Stimulated activated CD4-positive, alpha-beta T cell treated with anti-CD3 and anti-CD28 coated beads, Interleukin-12 subunit alpha, Interleukin-12 subunit beta, amount 100 ng/mL, for 24 hours (primary cell): ENCODE measurements around the gene PRMT1.
"Not testable (repeated sequence)": the region's sequence is repeated elsewhere in the genome, so short reads cannot be mapped to it uniquely, and the experiment has no call there.

Experiments
- DNase-seq, 2 experiments: peaks; one replicate each; pipeline ENCODE4 v3.0.0-alpha.2; 2020; ENCODE audit warnings: low read depth in 2 of 2

Gene PRMT1

GRCh38 chr19:49677231-49677900 lies at the start of gene PRMT1:
PRMT1 (plus strand) TSS chr19:49677271; CDS start chr19:49677281, 10 bp downstream.
- no peak for DNase-seq

DNA sequence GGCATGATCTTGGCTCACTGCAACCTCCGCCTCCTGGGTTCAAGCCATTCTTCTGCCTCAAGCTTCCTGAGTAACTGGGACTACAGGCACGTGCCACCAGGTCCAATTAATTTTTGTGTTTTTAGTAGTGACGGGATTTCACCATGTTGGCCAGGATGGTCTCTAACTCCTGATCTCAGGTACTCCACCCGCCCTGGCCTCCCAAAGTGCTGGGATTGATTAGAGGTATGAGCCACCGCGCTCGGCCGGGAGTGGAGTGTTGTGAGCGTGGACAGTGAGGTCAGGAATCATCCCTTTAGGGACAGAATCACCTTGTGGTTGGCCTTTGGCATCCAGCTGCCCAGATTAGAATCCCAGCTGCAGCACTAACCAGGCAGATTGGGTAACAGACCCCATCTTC lies 47.4 kb upstream of the PRMT1 start:
- DNase-seq, result no peak

GRCh38 chr19:49631014-49631588 lies 46.0 kb upstream of the PRMT1 start:
- no peak for DNase-seq

DNA sequence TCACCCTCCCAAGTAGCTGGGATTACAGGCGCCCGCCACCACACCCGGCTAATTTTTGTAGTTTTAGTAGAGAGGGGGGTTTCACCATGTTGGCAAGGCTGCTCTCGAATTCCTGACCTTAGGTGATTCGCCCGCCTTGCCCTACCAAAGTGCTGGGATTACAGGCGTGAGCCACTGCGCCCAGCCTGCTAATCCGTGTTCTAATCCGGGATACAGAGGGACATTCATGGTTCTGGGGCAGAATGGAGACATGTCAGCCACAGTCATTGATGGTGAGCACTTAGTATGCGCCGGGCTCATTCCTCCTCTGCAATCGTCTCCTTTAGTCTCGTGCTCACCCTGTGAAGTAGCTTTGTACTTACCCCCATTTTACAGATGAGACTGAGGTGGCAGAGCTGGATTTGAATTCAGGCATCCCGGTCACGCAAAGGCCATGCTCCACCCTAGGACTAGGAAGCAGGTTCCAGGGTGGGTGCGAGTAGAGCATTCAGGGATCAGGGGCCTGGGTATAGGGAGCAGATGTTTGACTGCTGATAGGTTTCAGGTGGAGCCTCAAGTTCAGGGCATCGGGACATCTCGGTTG lies 45.4 kb upstream of the PRMT1 start:
- no peak for DNase-seq

GRCh38 chr19:49632576-49632975 lies 44.5 kb upstream of the PRMT1 start:
- DNase-seq, result no peak

- DNase-seq, result not testable (repeated sequence)
Observed at GRCh38 chr19:49633273-49633672, 43.8 kb upstream of the PRMT1 start.

DNA sequence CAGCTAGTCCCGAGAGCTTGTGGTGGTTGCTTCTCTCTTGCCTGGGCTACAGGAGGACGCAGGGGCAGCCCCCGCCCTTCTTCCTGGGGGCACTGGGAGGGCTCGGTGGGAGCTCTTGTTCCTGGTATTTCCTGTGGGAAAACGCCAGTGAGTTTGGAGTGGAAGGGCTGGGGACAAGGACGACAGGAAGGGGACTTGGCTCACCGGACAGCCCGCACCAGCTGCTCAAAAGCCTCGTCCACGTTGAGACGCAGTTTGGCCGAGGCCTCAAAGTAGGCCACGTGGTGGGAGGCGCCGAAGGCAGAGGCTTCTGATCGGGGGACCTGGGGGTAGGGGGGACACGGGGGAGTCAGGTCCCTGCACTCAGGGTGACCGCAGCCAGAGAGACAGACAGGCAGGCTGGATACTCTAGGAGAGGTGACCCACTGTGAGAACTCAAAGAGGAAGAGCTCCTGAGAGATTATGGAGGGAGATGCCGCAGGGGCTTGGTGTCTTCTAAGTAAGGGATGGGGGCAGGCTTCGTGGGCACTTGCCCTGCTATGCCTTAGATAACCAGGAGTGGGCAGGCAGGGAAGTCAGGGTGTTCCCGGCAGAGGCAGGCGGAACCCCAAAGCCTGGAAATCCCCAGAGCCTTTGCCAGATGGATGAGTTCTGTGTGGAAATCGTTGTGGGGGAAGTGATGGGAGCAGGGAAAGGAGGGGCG lies 41.4 kb upstream of the PRMT1 start:
- DNase-seq, result no peak

DNA sequence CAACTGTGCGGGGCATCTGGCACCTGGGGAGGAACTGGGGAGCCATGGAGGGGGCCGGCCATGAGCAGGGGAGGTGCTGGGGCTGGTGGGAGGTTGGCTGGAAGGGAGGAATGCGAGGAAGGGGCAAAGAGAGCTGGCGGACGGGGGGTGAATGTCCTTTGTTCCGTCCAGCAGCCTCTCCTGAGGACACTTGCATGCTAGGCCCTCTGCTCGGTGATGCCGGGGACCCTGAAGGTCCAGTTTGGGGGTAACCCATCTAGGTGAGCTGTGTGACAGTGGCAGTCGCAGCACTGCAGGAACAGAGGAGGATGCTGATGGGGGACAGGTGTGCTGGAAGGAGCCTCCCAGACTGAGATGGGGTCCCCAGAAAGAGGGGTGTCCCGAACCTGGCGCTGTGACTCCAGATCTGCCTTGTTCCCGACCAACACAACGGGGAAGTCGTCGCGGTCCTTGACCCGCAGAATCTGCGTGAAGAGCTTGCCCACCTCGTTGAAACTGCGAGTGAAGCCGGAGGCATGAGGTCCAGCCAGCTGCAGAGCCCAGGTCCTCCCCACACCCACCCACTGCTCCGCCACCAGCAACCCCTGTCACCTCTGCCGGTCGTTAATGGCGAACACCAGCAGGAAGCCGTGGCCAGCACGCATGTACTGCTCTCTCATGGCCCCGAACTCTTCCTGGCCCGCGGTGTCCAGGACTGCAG lies 40.7 kb upstream of the PRMT1 start:
- no peak for DNase-seq

DNA sequence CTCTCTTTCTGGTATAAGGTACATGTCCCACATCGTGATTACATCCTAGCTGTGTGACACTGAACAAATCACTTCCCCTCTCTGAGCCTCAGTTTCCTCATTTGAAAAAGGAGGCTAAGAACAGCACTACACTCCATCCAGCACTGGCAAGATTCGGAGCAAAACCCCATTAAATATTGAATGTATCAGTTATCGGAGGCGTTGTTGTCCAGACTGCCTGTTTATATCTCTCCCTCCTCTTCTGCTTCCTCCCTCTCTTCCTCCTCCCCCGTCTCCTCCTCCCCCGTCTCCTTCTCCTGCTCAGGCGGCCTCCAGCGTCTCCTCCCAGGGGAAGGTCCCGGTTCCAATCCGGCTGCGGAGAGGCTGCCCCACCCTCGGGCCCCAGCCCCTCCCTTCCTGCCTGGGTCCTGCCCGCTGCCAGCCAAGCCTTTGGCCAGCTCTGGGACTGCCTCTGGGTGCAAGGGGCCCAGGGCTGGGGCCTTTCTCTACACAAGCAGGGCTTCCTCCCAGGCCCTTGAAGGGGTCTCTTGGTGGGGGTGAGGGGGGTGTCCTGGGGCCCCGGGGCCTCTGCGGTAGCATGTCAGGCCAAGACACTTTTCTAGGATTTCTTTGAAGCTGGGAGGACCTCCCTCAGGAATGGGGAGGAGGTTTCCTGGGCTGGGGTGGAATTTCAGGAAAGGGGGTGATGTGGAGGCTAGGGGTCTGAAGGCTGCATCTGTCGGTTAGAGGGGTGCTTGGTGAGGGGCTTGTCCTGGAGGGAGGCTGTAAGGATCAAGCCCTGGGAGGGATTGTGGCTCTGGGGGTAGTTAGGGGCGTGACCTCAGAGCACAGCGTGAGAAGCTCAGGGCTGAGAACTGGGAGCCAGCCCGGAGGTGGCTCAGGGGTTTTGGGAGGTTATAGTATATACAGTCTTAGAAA lies 39.0 kb upstream of the PRMT1 start:
- DNase-seq, result no peak

DNA sequence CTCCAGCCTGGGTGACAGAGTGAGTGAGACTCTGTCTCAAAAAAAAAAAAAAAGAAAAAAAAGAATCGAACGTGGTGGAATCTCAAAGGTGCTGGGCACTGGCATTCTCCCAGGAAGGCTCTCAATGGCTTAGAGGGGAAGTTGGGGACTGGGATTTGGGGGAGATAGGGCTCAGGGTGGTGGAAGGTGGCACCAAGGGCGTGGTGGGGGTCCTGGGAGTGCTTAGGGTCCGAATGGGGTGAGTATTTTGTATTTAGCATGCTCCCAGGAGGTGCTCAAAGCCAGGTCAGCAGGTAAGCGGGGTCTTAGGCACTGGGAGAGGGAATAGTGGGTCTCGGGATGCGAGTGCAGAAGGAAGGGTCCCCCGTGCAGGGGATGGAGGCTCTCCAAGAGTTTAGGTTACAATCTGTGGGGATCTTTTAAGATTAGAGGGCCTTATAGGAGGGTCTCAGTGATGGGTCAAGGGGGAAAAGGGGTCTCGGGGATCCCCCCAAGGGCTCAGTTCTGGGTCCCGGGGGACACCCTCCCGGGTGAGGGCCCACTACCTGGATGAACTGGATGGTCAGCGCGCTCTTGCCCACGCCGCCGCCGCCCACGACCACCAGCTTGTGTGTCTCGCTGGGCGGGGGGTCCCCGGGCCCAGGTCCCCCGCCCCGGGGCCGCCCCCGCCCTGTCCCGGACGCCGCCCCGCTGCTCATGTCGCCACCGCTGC lies 37.5 kb upstream of the PRMT1 start:
- no peak for DNase-seq

DNA sequence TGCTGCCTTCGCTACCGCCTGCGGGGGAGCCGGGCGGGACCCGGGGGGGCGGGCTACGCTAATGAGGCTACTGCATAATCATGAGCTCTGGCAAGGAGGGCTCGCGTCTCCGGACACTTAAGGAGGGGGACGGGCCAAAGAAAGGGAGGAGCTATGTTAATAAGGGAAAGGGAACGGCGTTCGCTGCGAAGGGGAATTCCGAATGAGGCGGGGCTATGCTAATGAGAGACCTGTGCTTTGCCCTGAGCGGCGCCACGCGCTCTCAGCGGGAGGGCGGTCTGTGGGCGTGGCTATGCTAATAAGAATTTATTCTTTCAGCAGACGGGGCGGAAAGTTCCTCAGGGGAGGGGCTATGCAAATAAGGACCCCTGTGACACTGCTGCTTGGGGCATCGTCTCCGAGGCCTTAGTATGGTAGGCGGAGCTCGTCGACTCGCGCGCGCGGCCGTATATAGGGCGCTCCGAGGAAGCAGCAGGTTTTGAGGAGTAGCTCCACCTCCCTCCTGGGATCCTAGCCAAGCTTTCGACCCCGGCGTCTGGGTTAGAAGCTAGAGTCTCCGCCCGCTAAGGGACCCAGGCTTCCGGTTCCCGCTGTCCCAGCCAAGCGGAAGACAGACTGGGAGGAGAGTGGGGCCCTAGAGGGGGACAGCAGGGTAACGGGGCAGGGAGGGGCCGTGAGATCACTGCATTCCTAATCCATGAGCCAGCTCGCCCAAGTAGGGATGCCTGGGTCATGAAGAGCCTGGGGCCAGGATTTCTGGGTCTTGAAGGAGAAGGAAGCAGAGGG lies 36.8 kb upstream of the PRMT1 start, which contains the start of gene RRAS:
TSS of gene RRAS (minus strand) at position 31 of the 786 bp plus-strand sequence. CDS start 45 bp downstream, outside the sequence.
- peak; percentile 100 for DNase-seq

DNA sequence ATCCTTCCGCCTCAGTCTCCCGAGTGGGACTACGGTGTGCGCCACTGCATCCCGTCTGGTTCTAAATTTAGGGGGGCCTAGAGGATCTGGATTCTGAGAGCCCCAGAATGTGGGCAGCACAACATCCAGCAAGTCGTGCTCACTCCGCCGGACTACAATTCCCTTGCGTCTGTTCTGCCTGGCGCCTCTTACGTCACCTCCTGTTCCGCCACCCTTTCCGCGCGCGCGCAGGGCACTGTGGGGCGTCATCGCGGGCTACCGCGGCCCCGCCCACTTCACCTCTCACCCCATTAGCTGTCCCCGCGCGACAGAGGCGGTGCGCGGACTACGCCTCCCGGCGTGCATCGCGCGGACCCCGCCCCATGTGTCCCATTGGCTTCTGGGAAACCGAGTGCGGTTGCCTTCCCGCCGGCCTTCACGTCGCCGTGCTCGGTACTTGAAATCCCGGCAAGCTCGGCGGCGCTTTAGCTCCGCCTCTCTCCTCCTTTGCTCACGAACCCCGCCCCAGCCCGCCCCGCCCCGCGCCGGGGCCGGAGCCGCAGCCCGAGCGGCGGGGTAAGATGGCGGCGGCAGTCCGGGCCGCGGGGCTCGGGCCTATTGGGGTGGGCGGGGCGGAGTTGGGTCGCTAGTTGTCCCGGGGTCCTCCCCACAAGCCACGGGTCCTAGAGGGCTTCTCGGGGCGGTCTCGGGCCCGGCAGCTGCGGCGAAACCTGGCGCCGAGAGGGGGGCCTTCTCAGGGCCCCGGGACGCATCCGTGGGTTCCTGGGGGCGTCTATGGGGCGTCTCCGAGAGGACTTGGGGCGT lies 35.2 kb upstream of the PRMT1 start, which contains the start of gene SCAF1:
TSS of gene SCAF1 (plus strand) at position 522 of the 804 bp plus-strand sequence. CDS start 2,818 bp downstream, outside the sequence.
- DNase-seq, result peak; percentile 97 to 98

DNA sequence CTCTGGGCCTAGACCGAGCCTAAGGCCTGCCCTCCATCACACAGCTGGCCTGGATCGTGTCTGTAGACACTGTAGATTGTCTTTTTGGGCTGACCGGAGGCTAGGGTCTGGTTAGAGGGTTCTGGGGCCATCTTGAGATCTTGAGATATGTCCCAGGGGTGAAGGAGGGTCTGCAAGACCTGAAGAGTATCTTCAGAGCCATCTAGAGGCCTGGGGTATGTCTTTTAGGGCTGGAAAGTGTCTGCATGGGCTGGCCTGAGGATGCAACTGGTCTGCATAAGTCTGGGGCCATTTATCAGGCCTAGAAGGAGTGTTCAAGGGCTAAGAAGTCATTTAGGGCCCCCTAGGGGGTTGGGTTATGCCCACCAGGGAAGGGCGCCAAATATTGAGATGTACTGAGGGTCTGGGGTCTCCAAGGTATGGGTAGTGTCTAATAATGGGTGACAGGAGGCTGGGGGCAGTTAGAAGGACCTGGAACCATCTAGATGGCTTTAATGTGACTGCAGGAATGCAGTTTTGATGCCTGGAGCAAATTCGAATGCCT lies 34.5 kb upstream of the PRMT1 start:
- no peak for DNase-seq

DNA sequence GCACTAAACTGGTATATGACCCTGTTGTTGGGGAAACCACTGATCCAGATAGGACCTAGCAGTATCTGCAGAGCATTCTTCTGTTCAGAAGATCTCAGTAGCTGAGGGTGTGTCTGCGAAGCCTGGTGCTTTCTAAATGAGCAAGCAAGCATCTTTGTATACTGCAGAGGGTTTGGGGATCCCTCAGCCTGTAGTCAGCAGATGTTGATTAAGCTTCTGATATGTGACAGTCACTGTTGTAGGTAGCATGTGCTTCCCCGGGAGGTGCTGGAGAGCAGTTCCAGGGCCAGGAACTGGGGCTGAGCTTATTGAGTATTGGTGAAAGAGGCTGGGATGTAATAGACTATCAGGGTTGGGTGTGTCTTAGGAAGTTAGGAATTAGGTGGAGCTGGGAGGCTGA lies 33.6 kb upstream of the PRMT1 start:
- DNase-seq, result no peak

DNA sequence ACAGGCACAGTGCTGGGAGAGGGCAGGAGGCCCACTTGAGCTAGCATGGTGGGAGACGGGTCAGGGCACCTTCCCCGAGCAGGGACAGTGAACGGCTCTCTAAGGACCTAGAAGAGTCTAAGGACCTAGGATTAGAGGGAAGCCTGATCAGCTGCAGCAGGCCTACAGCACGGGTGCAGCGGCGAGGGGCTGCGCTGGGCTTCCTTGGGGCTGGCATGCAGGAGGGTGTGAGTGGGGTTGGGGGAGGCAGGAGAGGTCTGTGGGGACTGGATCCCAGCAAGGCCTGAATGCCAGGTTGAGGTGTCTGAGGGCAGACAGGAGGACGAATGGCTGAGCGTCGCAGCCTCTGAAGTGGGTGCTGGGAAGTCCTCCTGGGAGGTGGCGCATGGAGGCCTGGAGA lies 31.5 kb upstream of the PRMT1 start:
- DNase-seq, result no peak

GRCh38 chr19:49645995-49646394 lies 31.1 kb upstream of the PRMT1 start:
- DNase-seq, result no peak

DNA sequence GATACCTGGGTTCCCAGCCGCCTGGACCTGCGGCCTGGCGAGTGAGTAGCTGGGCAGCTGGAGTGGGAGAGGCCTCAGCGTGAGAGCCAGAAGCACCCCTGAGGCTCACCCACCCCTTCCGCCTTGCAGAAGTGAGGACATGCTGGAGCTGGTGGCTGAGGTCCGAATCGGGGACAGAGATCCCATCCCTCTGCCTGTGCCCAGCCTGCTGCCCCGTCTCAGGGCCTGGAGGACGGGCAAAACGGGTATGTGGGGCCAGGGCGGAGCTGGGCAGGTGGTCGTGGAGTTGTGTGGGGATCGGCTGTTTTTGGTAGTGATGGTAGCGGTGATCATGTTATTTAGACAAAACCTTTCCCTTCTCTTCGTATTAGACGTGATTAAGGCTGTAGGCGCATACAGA lies 30.5 kb upstream of the PRMT1 start:
- DNase-seq, result no peak
